GM12865 (cell line): ENCODE results near the gene PCSK2.

Source experiments
- DNase-seq: peaks from one replicate; pipeline ENCODE4 v3.0.0; 2010; ENCODE audit warnings: low read depth
- H3K4me3 ChIP-seq: 2 replicates; pipeline ENCODE4 v1.5.1; 2011; ENCODE audit warnings: mild to moderate bottlenecking, low read depth, low read length, control low read depth
- CTCF ChIP-seq: IDR thresholded peaks from 2 replicates; pipeline ENCODE4 v1.5.1; 2011; ENCODE audit warnings: low read length, control low read depth, low read depth, inconsistent platforms; ENCODE audit not compliant: insufficient read depth; ENCODE audit errors: missing control alignments

PCSK2 gene

GRCh38 chr20:17236766-17237165, 9.9 kb downstream of the PCSK2 start:
- no peak for TF ChIP-seq CTCF
- no peak overlapping the region for H3K4me3 ChIP-seq
- DNase-seq: no peak

GRCh38 chr20:17248224-17248623, 21.4 kb downstream of the PCSK2 start:
- DNase-seq: no peak
- no peak overlapping the region for H3K4me3 ChIP-seq
- no peak for TF ChIP-seq CTCF

GRCh38 chr20:17262786-17263185, 35.9 kb downstream of the PCSK2 start:
- TF ChIP-seq CTCF: no peak
- H3K4me3 ChIP-seq: no peak overlapping the region
- DNase-seq: no peak

- TF ChIP-seq CTCF: no peak
- no peak overlapping the region for H3K4me3 ChIP-seq
- no peak for DNase-seq
Measured at GRCh38 chr20:17273717-17274116, 46.9 kb downstream of the PCSK2 start.

- no peak for TF ChIP-seq CTCF
- no peak overlapping the region for H3K4me3 ChIP-seq
- no peak for DNase-seq
Measured at GRCh38 chr20:17276101-17276500, 49.3 kb downstream of the PCSK2 start.

GRCh38 chr20:17281478-17281877, 54.6 kb downstream of the PCSK2 start:
- no peak overlapping the region for H3K4me3 ChIP-seq
- DNase-seq: peak; percentile 47
- TF ChIP-seq CTCF: peak; percentile 56

GRCh38 chr20:17282501-17282900, 55.7 kb downstream of the PCSK2 start:
- no peak for DNase-seq
- TF ChIP-seq CTCF: no peak

More at GRCh38 chr20:17282501-17282900, 55.7 kb downstream of the PCSK2 start:
- no peak overlapping the region for H3K4me3 ChIP-seq
